ENCODE data around the gene UGT1A6.

DNA sequence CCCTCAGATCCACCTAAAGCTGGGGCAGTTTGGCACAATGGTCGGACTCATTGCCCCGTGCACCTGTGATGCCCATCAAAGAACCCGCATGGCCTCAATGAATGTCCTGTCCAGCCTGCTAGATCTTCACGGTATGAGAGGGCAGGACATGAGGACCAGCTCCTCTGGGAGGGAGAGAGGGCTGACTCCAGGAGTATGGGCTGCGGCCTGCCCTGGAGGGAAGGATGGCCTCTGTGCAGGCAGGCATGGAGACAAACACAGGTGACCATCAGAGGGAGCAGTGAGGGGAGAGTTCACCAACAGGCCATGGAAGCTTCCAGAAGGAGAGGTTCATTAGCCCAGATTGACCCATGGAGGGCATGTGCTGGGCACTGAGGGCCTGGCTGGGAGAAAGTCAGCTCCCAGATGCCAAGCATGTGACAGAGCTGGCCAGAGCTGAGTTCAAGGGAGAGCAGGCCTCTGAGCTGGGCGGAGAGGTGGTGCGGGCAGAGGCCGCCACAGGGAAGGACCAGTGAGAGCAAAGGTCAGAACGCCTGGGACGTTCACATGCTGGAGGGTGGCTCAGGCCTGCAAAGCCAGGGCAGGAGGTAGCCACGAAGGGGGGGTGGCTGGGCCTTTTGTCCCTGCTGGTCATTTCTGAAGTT lies 125.4 kb downstream of the UGT1A6 start:
- TF ChIP-seq POLR2A (IDR thresholded peaks at IDR 0.05) (no peak), POLR2AphosphoS5 (IDR thresholded peaks at IDR 0.05) (no peak)
- TF ChIP-seq, protein P1, sequence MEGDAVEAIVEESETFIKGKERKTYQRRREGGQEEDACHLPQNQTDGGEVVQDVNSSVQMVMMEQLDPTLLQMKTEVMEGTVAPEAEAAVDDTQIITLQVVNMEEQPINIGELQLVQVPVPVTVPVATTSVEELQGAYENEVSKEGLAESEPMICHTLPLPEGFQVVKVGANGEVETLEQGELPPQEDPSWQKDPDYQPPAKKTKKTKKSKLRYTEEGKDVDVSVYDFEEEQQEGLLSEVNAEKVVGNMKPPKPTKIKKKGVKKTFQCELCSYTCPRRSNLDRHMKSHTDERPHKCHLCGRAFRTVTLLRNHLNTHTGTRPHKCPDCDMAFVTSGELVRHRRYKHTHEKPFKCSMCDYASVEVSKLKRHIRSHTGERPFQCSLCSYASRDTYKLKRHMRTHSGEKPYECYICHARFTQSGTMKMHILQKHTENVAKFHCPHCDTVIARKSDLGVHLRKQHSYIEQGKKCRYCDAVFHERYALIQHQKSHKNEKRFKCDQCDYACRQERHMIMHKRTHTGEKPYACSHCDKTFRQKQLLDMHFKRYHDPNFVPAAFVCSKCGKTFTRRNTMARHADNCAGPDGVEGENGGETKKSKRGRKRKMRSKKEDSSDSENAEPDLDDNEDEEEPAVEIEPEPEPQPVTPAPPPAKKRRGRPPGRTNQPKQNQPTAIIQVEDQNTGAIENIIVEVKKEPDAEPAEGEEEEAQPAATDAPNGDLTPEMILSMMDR (IDR thresholded peaks at IDR 0.05 in 8 of 11, conservative IDR thresholded peaks at IDR 0.05 in 3 of 11) = no peak

All from spleen (tissue), 7 donors.